ENCODE results near the gene KIAA1586. TPM values are rescaled to one million over a fixed set of nuclear protein-coding genes. Genes with fewer than 3 reads are reported as not detected.

The KIAA1586 gene
- total and polyA plus RNA-seq, 2 donors (not counting 3 experiments of a cell fraction or from before 2014, with no cell fraction given): 1.7 to 14.0 TPM

DNA sequence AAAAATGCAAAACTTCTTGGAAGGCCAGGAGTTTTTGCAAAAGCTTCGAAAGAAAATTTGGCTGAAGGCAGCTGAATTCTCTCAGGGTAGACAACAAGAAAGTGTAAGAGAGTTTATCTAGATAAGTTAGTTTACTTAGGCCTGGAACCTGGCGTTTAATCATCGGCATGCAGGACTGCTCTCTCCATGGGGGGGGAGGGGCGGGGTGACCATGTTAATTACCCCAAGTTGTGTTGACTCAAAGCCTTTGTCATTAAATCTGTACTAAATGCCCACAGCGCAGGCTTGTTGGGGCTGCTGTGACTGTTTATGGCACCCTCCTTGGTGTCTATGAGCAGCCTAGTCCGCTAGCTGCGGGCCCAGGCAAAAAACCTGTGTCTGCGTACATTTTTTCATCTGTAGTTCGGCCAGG lies 23.4 kb downstream of the KIAA1586 start:
- Histone ChIP-seq H3K9me1 (replicated peaks; ENCODE audit: control insufficient read depth, extremely low read depth, insufficient read depth, low read length) (no peaks in the 10 kb centered on the region), H3K4me2 (ENCODE audit: insufficient read depth, low read length) (no peak overlapping the region), H3K27me3 (ENCODE audit: control insufficient read depth in 2 of 2, insufficient read depth in 2 of 2, low read length in 2 of 2) (no peaks in the 10 kb centered on the region), H4K20me1 (replicated peaks; ENCODE audit: control insufficient read depth, extremely low read depth, insufficient read depth, low read length) (no peaks in the 10 kb centered on the region), H3K36me3 (ENCODE audit: control insufficient read depth in 2 of 2, extremely low read depth in 1 of 2, insufficient read depth in 2 of 2, low read length in 2 of 2) (no peaks in the 10 kb centered on the region), H3K4me1 (ENCODE audit: control insufficient read depth, extremely low read depth, insufficient read depth, low read length) (no peaks in the 10 kb centered on the region), H3K9ac (replicated peaks; ENCODE audit: extremely low read depth, insufficient read depth, low read length) (no peak overlapping the region), H3K27ac (ENCODE audit: insufficient read depth, low read depth, low read length) (no peak overlapping the region), H3K9me3 (replicated peaks; ENCODE audit: control insufficient read depth, insufficient read depth, low read length) (no peaks in the 10 kb centered on the region), H3K4me3 (replicated peaks in 1 of 3; ENCODE audit: insufficient read depth in 1 of 3, low read depth in 1 of 3, low read length in 3 of 3) (no peak overlapping the region), H3K79me2 (ENCODE audit: control insufficient read depth, insufficient read depth, low read length) (no peaks in the 10 kb centered on the region), H2AFZ (ENCODE audit: low read depth, low read length) (no peak overlapping the region)
- BruUV-seq (replicated peaks): no TSS peak
- CTCF ChIA-PET: no interaction called here
- POLR2A ChIA-PET: no interaction called here
- FAIRE-seq (no peak), DNase-seq (ENCODE audit: low read depth, low spot score) (no peak)
- TF ChIP-seq CTCF (IDR thresholded peaks at IDR 0.05; ENCODE audit: extremely low read depth in 1 of 2, insufficient read depth in 1 of 2, low read depth in 1 of 2, low read length in 2 of 2) (no peak), EZH2 (IDR thresholded peaks at IDR 0.05; ENCODE audit: borderline replicate concordance, low read depth, low read length, severe bottlenecking) (no peak), MYC (IDR thresholded peaks at IDR 0.05; ENCODE audit: low read depth, low read length) (no peak), POLR2AphosphoS5 (IDR thresholded peaks at IDR 0.05; ENCODE audit: insufficient read depth, low read depth, low read length) (no peak), MAX (IDR thresholded peaks at IDR 0.05; ENCODE audit: insufficient read depth, insufficient read length) (no peak), POLR2A (IDR thresholded peaks at IDR 0.05; ENCODE audit: low read depth, low read length) (no peak), FOS (IDR thresholded peaks at IDR 0.05; ENCODE audit: borderline replicate concordance, insufficient read depth, low read length) (no peak), JUN (IDR thresholded peaks at IDR 0.05; ENCODE audit: borderline replicate concordance, insufficient read depth, insufficient read length, low read depth) (no peak), GATA2 (IDR thresholded peaks at IDR 0.05; ENCODE audit: insufficient read depth, insufficient read length, low read depth, low read length) (no peak)
- dilution Hi-C loops (cut with MboI; ENCODE audit: extremely low pct_ligation_motif_present, low sequenced_read_pairs) (no loop called here), intact Hi-C loops (cut with micrococcal nuclease) (no loop called here)

Data from endothelial cell of umbilical vein (primary cell).